ENCODE results near the gene GGT1.
A peak's percentile ranks its signal among the peaks of the same experiment; 100 is the strongest.
"Not testable (repeated sequence)": the region's sequence is repeated elsewhere in the genome, so short reads cannot be mapped to it uniquely, and the experiment has no call there.

Gene GGT1

GRCh38 chr22:24634776-24635389, 31.9 kb downstream of the GGT1 start:
- not testable (repeated sequence) for H3K9me2 ChIP-seq (replicated peaks; ENCODE audit: low read depth, low read length); H3F3A ChIP-seq (ENCODE audit: low read depth); H3K9me3 ChIP-seq (ENCODE audit: insufficient read depth, low read depth, low read length); H3K27me3 ChIP-seq (ENCODE audit: insufficient read depth, low read length, poor library complexity, severe bottlenecking); H3K79me2 ChIP-seq (ENCODE audit: insufficient read depth, low read length); H4K20me1 ChIP-seq (ENCODE audit: insufficient read depth, low read length, poor library complexity, severe bottlenecking); H3K36me3 ChIP-seq (ENCODE audit: insufficient read depth, low read length)
- Histone ChIP-seq H3K4me3 (ENCODE audit: low read length, poor library complexity, severe bottlenecking) (peak overlapping the region; percentile 69), H2AFZ (ENCODE audit: low read length) (0 out of 2 replicates have a peak overlapping the region, but pooled peaks have one; percentile 20), H3K4me2 (ENCODE audit: low read depth, low read length, poor library complexity, severe bottlenecking) (peak overlapping the region; percentile 90), H3K4me1 (ENCODE audit: insufficient read depth, low read length, poor library complexity, severe bottlenecking) (peaks cover 16% of the 10 kb centered on the region), H3K9ac (ENCODE audit: low read depth, low read length, poor library complexity, severe bottlenecking) (peak overlapping the region; percentile 48)
- peak; percentile 54 for TF ChIP-seq CTCF (conservative IDR thresholded peaks at IDR 0.05; ENCODE audit: low read length)

- H2AFZ ChIP-seq (ENCODE audit: low read length); H3K79me2 ChIP-seq (ENCODE audit: insufficient read depth, low read length); H3K4me2 ChIP-seq (ENCODE audit: low read depth, low read length, poor library complexity, severe bottlenecking); H3F3A ChIP-seq (ENCODE audit: low read depth); H4K20me1 ChIP-seq (ENCODE audit: insufficient read depth, low read length, poor library complexity, severe bottlenecking); H3K9me2 ChIP-seq (replicated peaks; ENCODE audit: low read depth, low read length); H3K27me3 ChIP-seq (ENCODE audit: insufficient read depth, low read length, poor library complexity, severe bottlenecking); H3K36me3 ChIP-seq (ENCODE audit: insufficient read depth, low read length); H3K9ac ChIP-seq (ENCODE audit: low read depth, low read length, poor library complexity, severe bottlenecking); H3K9me3 ChIP-seq (ENCODE audit: insufficient read depth, low read depth, low read length); H3K4me3 ChIP-seq (ENCODE audit: low read length, poor library complexity, severe bottlenecking): not testable (repeated sequence)
- H3K4me1 ChIP-seq (ENCODE audit: insufficient read depth, low read length, poor library complexity, severe bottlenecking): peaks cover 16% of the 10 kb centered on the region
These were observed 33.5 kb downstream of the GGT1 start for GRCh38 chr22:24636513-24636912.

- not testable (repeated sequence) for H3K9me3 ChIP-seq (ENCODE audit: insufficient read depth, low read depth, low read length); H2AFZ ChIP-seq (ENCODE audit: low read length); H4K20me1 ChIP-seq (ENCODE audit: insufficient read depth, low read length, poor library complexity, severe bottlenecking); H3K79me2 ChIP-seq (ENCODE audit: insufficient read depth, low read length); H3K27me3 ChIP-seq (ENCODE audit: insufficient read depth, low read length, poor library complexity, severe bottlenecking); H3K9me2 ChIP-seq (replicated peaks; ENCODE audit: low read depth, low read length); H3F3A ChIP-seq (ENCODE audit: low read depth); H3K9ac ChIP-seq (ENCODE audit: low read depth, low read length, poor library complexity, severe bottlenecking); H3K4me2 ChIP-seq (ENCODE audit: low read depth, low read length, poor library complexity, severe bottlenecking); H3K4me3 ChIP-seq (ENCODE audit: low read length, poor library complexity, severe bottlenecking); H3K36me3 ChIP-seq (ENCODE audit: insufficient read depth, low read length); H3K4me1 ChIP-seq (ENCODE audit: insufficient read depth, low read length, poor library complexity, severe bottlenecking)
These were observed 39.3 kb downstream of the GGT1 start for GRCh38 chr22:24642307-24642706.

GRCh38 chr22:24644409-24644808, 41.4 kb downstream of the GGT1 start:
- not testable (repeated sequence) for H3K36me3 ChIP-seq (ENCODE audit: insufficient read depth, low read length); H3K4me3 ChIP-seq (ENCODE audit: low read length, poor library complexity, severe bottlenecking); H3K9me2 ChIP-seq (replicated peaks; ENCODE audit: low read depth, low read length); H3K4me2 ChIP-seq (ENCODE audit: low read depth, low read length, poor library complexity, severe bottlenecking); H3K9me3 ChIP-seq (ENCODE audit: insufficient read depth, low read depth, low read length); H3K9ac ChIP-seq (ENCODE audit: low read depth, low read length, poor library complexity, severe bottlenecking); H3F3A ChIP-seq (ENCODE audit: low read depth); H2AFZ ChIP-seq (ENCODE audit: low read length); H4K20me1 ChIP-seq (ENCODE audit: insufficient read depth, low read length, poor library complexity, severe bottlenecking); H3K79me2 ChIP-seq (ENCODE audit: insufficient read depth, low read length); H3K27me3 ChIP-seq (ENCODE audit: insufficient read depth, low read length, poor library complexity, severe bottlenecking); H3K4me1 ChIP-seq (ENCODE audit: insufficient read depth, low read length, poor library complexity, severe bottlenecking)

- H3K9ac ChIP-seq (ENCODE audit: low read depth, low read length, poor library complexity, severe bottlenecking); H3K27me3 ChIP-seq (ENCODE audit: insufficient read depth, low read length, poor library complexity, severe bottlenecking); H3K36me3 ChIP-seq (ENCODE audit: insufficient read depth, low read length); H3K9me3 ChIP-seq (ENCODE audit: insufficient read depth, low read depth, low read length); H3F3A ChIP-seq (ENCODE audit: low read depth); H2AFZ ChIP-seq (ENCODE audit: low read length); H3K4me2 ChIP-seq (ENCODE audit: low read depth, low read length, poor library complexity, severe bottlenecking); H3K79me2 ChIP-seq (ENCODE audit: insufficient read depth, low read length); H3K9me2 ChIP-seq (replicated peaks; ENCODE audit: low read depth, low read length); H3K4me3 ChIP-seq (ENCODE audit: low read length, poor library complexity, severe bottlenecking); H4K20me1 ChIP-seq (ENCODE audit: insufficient read depth, low read length, poor library complexity, severe bottlenecking); H3K4me1 ChIP-seq (ENCODE audit: insufficient read depth, low read length, poor library complexity, severe bottlenecking): not testable (repeated sequence)
These were observed 42.7 kb downstream of the GGT1 start for GRCh38 chr22:24645408-24646399.

GRCh38 chr22:24646756-24647155, 43.8 kb downstream of the GGT1 start:
- not testable (repeated sequence) for H3K4me2 ChIP-seq (ENCODE audit: low read depth, low read length, poor library complexity, severe bottlenecking); H3K79me2 ChIP-seq (ENCODE audit: insufficient read depth, low read length); H3K36me3 ChIP-seq (ENCODE audit: insufficient read depth, low read length); H3K4me3 ChIP-seq (ENCODE audit: low read length, poor library complexity, severe bottlenecking); H4K20me1 ChIP-seq (ENCODE audit: insufficient read depth, low read length, poor library complexity, severe bottlenecking); H3K9me3 ChIP-seq (ENCODE audit: insufficient read depth, low read depth, low read length); H3K4me1 ChIP-seq (ENCODE audit: insufficient read depth, low read length, poor library complexity, severe bottlenecking); H3K27me3 ChIP-seq (ENCODE audit: insufficient read depth, low read length, poor library complexity, severe bottlenecking); H3K9me2 ChIP-seq (replicated peaks; ENCODE audit: low read depth, low read length); H3K9ac ChIP-seq (ENCODE audit: low read depth, low read length, poor library complexity, severe bottlenecking); H2AFZ ChIP-seq (ENCODE audit: low read length); H3F3A ChIP-seq (ENCODE audit: low read depth)
